ENCODE results near the gene EAPP. TPM values are rescaled to one million over a fixed set of nuclear protein-coding genes. Genes with fewer than 3 reads are reported as not detected.

EAPP gene
- total RNA-seq, 2 experiments from 2014 or later: 28.6 to 35.8 TPM

- BruUV-seq (replicated peaks): no TSS peak
- H3K4me3 ChIP-seq (ENCODE audit: low read depth, low read length, poor library complexity, severe bottlenecking): no peak overlapping the region
- intact Hi-C loops (cut with micrococcal nuclease; ENCODE audit: unreplicated experiment): no loop called here
- H3K9me2 ChIP-seq (ENCODE audit: insufficient read depth, low read length): no peaks in the 10 kb centered on the region
- no peak overlapping the region for H2AFZ ChIP-seq (ENCODE audit: low read length)
- no peak overlapping the region for H3K4me2 ChIP-seq (ENCODE audit: low read length)
- no peak overlapping the region for H3K27ac ChIP-seq (ENCODE audit: low read depth, low read length, poor library complexity, severe bottlenecking)
- TF ChIP-seq EZH2phosphoT487 (IDR thresholded peaks at IDR 0.05; ENCODE audit: borderline replicate concordance, low read depth, low read length) (no peak), CTCF (conservative IDR thresholded peaks at IDR 0.05; ENCODE audit: low read length) (no peak)
- no peaks in the 10 kb centered on the region for H3K79me2 ChIP-seq (ENCODE audit: insufficient read depth, low read depth, low read length)
- no peaks in the 10 kb centered on the region for H3K36me3 ChIP-seq (ENCODE audit: insufficient read depth, low read length)
- no peaks in the 10 kb centered on the region for H3K4me1 ChIP-seq (ENCODE audit: insufficient read depth, low read length, poor library complexity, severe bottlenecking)
- ChIA-PET POLR2A (interaction anchor here (0.5 to 2.7 kb wide), 4 partner anchors 13 to 122 kb away, joined by 5 to 10 read pairs (median 8); no protein-coding TSS in a partner anchor), CTCF (ENCODE audit: unreplicated experiment) (interaction anchor here (0.6 kb wide), 1 partner anchor 176 kb away, joined by 3 read pairs; no protein-coding TSS in a partner anchor)
- no peaks in the 10 kb centered on the region for H4K20me1 ChIP-seq (ENCODE audit: insufficient read depth, low read length)
- no peaks in the 10 kb centered on the region for H3K9me3 ChIP-seq (ENCODE audit: low read length)
- no peak for DNase-seq (ENCODE audit: low spot score)
These were observed 43.4 kb downstream of the EAPP start for GRCh38 chr14:34496007-34496678.

- BruUV-seq (replicated peaks): no TSS peak
- Histone ChIP-seq H3K36me3 (ENCODE audit: insufficient read depth, low read length) (no peaks in the 10 kb centered on the region), H3K27ac (ENCODE audit: low read depth, low read length, poor library complexity, severe bottlenecking) (no peak overlapping the region), H3K4me2 (ENCODE audit: low read length) (no peak overlapping the region), H3K4me1 (ENCODE audit: insufficient read depth, low read length, poor library complexity, severe bottlenecking) (no peaks in the 10 kb centered on the region), H3K4me3 (ENCODE audit: low read depth, low read length, poor library complexity, severe bottlenecking) (no peak overlapping the region), H3K9me3 (ENCODE audit: low read length) (no peaks in the 10 kb centered on the region), H2AFZ (ENCODE audit: low read length) (no peak overlapping the region), H4K20me1 (ENCODE audit: insufficient read depth, low read length) (no peaks in the 10 kb centered on the region), H3K9me2 (ENCODE audit: insufficient read depth, low read length) (no peaks in the 10 kb centered on the region), H3K79me2 (ENCODE audit: insufficient read depth, low read depth, low read length) (no peaks in the 10 kb centered on the region)
- POLR2A ChIA-PET: no interaction called here
- CTCF ChIA-PET (ENCODE audit: unreplicated experiment): no interaction called here
- no peak for DNase-seq (ENCODE audit: low spot score)
- TF ChIP-seq CTCF (conservative IDR thresholded peaks at IDR 0.05; ENCODE audit: low read length) (no peak), EZH2phosphoT487 (IDR thresholded peaks at IDR 0.05; ENCODE audit: borderline replicate concordance, low read depth, low read length) (no peak)
- intact Hi-C loops (cut with micrococcal nuclease; ENCODE audit: unreplicated experiment): no loop called here
These were observed 50.2 kb downstream of the EAPP start for GRCh38 chr14:34489324-34489723.

GRCh38 chr14:34488528-34488927, 51.0 kb downstream of the EAPP start:
- ChIA-PET POLR2A (no interaction called here), CTCF (ENCODE audit: unreplicated experiment) (no interaction called here)
- no peaks in the 10 kb centered on the region for H3K36me3 ChIP-seq (ENCODE audit: insufficient read depth, low read length)
- DNase-seq (ENCODE audit: low spot score): no peak
- H3K79me2 ChIP-seq (ENCODE audit: insufficient read depth, low read depth, low read length): no peaks in the 10 kb centered on the region
- no peaks in the 10 kb centered on the region for H3K9me3 ChIP-seq (ENCODE audit: low read length)
- TF ChIP-seq EZH2phosphoT487 (IDR thresholded peaks at IDR 0.05; ENCODE audit: borderline replicate concordance, low read depth, low read length) (no peak), CTCF (conservative IDR thresholded peaks at IDR 0.05; ENCODE audit: low read length) (no peak)
- intact Hi-C loops (cut with micrococcal nuclease; ENCODE audit: unreplicated experiment): no loop called here
- H3K4me2 ChIP-seq (ENCODE audit: low read length): no peak overlapping the region
- no peaks in the 10 kb centered on the region for H3K9me2 ChIP-seq (ENCODE audit: insufficient read depth, low read length)
- no peak overlapping the region for H3K27ac ChIP-seq (ENCODE audit: low read depth, low read length, poor library complexity, severe bottlenecking)
- no peak overlapping the region for H2AFZ ChIP-seq (ENCODE audit: low read length)
- H4K20me1 ChIP-seq (ENCODE audit: insufficient read depth, low read length): no peaks in the 10 kb centered on the region
- no TSS peak for BruUV-seq (replicated peaks)
- H3K4me3 ChIP-seq (ENCODE audit: low read depth, low read length, poor library complexity, severe bottlenecking): no peak overlapping the region
- H3K4me1 ChIP-seq (ENCODE audit: insufficient read depth, low read length, poor library complexity, severe bottlenecking): no peaks in the 10 kb centered on the region

Measured in OCI-LY7 (cell line).